GM20000 (cell line): ENCODE data around the gene OR52R1.

Experiments used
- DNase-seq: peaks from one replicate; pipeline ENCODE4 v3.0.0; 2012; ENCODE audit warnings: low spot score
- TF ChIP-seq, protein P1 (sequence below): IDR thresholded peaks from 2 replicates; pipeline ENCODE4 v1.5.1; 2012; ENCODE audit warnings: mild to moderate bottlenecking, control low read depth; ENCODE audit errors: extremely low read depth, missing control alignments

The OR52R1 gene

DNA sequence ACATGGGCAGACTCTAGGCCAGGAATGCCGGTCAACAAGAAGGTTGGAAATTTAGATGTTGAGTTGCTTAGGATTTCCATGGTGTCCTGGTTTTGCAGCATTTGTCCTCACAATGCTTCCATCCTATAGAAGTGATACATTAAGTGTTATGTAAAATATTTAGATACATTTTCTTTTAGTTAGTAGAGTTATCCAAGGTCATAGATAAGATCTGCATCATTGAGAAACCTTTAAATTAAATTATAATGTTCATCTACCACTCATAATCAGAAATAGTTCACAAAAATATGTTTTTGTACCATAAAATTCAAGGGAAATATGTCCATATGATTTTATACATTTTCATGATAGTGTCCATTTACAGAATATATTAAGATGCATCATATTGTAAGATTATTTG is 34.3 kb downstream of the OR52R1 start, which contains the start of gene OR51F1:
TSS of gene OR51F1 (minus strand) at position 101 of the 400 bp plus-strand sequence. CDS start at position 101, 0 bp downstream.
- TF ChIP-seq, protein P1, sequence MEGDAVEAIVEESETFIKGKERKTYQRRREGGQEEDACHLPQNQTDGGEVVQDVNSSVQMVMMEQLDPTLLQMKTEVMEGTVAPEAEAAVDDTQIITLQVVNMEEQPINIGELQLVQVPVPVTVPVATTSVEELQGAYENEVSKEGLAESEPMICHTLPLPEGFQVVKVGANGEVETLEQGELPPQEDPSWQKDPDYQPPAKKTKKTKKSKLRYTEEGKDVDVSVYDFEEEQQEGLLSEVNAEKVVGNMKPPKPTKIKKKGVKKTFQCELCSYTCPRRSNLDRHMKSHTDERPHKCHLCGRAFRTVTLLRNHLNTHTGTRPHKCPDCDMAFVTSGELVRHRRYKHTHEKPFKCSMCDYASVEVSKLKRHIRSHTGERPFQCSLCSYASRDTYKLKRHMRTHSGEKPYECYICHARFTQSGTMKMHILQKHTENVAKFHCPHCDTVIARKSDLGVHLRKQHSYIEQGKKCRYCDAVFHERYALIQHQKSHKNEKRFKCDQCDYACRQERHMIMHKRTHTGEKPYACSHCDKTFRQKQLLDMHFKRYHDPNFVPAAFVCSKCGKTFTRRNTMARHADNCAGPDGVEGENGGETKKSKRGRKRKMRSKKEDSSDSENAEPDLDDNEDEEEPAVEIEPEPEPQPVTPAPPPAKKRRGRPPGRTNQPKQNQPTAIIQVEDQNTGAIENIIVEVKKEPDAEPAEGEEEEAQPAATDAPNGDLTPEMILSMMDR = no peak
- DNase-seq = no peak

DNA sequence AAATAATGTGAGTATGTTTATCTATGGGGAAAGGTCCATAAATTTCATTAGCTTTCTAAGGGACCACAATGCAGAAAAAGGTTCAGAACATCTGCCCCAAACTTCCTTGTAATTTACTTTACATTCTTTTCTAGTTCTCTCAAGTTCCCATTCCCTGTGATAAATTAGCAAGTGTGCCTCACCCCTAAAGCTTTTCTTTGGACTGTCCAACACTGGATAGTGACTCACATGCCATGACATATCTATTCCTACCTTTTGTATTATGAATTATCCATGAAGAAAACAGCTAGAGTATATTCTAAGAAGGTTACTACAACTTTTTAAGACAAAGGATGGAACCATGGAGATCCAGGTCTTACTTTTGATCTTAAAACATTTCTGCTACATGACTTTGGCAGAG is 36.1 kb downstream of the OR52R1 start:
- DNase-seq = no peak

DNA sequence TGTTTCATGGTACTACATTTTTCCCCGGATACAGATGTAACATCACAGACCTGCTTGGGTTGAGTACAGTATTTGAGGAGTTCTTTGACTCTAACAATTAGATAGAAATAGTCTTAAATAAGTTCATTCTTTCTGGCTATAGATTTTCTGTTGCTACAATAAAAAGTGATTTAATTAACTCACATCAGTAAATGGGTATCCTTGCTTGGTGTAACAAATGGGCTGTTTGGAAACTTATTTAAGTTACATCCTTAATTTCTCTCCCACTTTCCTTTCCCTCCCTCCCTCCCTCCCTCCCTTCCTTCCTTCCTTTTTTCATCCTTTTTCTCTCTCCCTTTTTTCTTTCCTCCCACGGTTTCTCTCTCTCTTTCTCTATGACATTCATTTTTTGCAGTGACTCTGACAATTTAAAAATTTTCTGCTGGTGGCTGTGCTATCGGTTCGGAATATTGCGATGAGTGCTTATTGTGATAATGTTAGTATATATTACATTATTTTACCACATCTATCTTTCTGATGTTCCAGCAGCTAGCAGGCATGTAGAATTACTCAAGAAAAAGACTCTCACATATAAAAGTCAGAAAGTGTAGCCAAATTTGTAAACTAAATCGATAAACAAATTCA is 37.6 kb downstream of the OR52R1 start:
- TF ChIP-seq, protein P1 = no peak

More for the DNA sequence above, 36.1 kb downstream of the OR52R1 start:
- TF ChIP-seq, protein P1 = no peak

DNA sequence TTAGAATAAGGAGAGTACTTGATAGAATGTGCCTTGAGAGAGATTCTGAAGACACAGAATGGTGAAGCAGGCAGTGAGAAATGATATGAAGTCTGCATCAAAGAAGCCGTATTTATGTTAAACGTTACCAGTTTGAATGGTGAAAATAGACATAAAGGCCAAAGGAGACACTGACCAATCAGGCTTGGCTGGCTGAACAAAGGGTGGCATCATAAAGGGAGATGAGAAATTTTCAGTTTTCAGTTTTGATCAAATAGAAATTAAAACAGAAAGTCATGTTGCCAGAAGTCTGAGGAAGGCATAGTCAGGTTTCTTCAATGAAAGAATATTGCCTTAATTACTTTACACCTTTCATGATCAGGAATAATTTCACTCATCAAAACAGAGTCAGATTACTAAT is 41.1 kb downstream of the OR52R1 start:
- TF ChIP-seq, protein P1 = no peak
- DNase-seq = no peak

More for the DNA sequence above, 37.6 kb downstream of the OR52R1 start:
- no peak for DNase-seq
